Osteoblast (primary cell): ENCODE measurements around the gene SIPA1L3. TPM values are rescaled to one million over a fixed set of nuclear protein-coding genes. Genes with fewer than 3 reads are reported as not detected.

ENCODE experiments used
- DNase-seq: peaks from one replicate; pipeline ENCODE4 v3.0.0; 2011; ENCODE audit warnings: low spot score, mixed read lengths; ENCODE audit not compliant: insufficient read length; ENCODE audit errors: missing footprints
- H2AFZ ChIP-seq: 2 replicates; pipeline ENCODE4 v1.6.0; 2011; ENCODE audit warnings: mild to moderate bottlenecking, low read length
- H3K27ac ChIP-seq: 2 replicates; pipeline ENCODE4 v1.5.1; 2011; ENCODE audit warnings: mild to moderate bottlenecking, low read depth, low read length, moderate library complexity
- H3K27me3 ChIP-seq: 2 replicates; pipeline ENCODE4 v1.6.0; 2012; ENCODE audit warnings: mild to moderate bottlenecking, control low read depth, inconsistent platforms, low read length, moderate library complexity; ENCODE audit not compliant: insufficient read depth
- H3K36me3 ChIP-seq: 2 replicates; pipeline ENCODE4 v1.5.1; 2011; ENCODE audit warnings: mild to moderate bottlenecking, low read length, control low read depth, moderate library complexity; ENCODE audit not compliant: insufficient read depth
- H3K4me1 ChIP-seq: 2 replicates; pipeline ENCODE4 v1.5.1; 2011; ENCODE audit warnings: mild to moderate bottlenecking, low read length, control low read depth, moderate library complexity; ENCODE audit not compliant: insufficient read depth
- H3K4me2 ChIP-seq: 2 replicates; pipeline ENCODE4 v1.6.0; 2011; ENCODE audit warnings: mild to moderate bottlenecking, low read length; ENCODE audit not compliant: insufficient read depth
- H3K4me3 ChIP-seq: fragments of 200-600 bp; sonication (generic); 3 replicates; pipeline ENCODE4 v1.5.1; 2012; ENCODE audit warnings: mild to moderate bottlenecking, low read length, inconsistent platforms; ENCODE audit not compliant: insufficient read depth
- H3K79me2 ChIP-seq: 2 replicates; pipeline ENCODE4 v1.6.0; 2012; ENCODE audit warnings: mild to moderate bottlenecking, low read length, control low read depth, inconsistent platforms; ENCODE audit not compliant: insufficient read depth
- H3K9me3 ChIP-seq: 2 replicates; pipeline ENCODE4 v1.5.1; 2011; ENCODE audit warnings: low read depth, low read length, control low read depth
- H4K20me1 ChIP-seq: 2 replicates; pipeline ENCODE4 v1.6.0; 2012; ENCODE audit warnings: mild to moderate bottlenecking, low read length, control low read depth; ENCODE audit not compliant: insufficient read depth
- total RNA-seq: library from RNA; depleted of rRNA; stranded (reverse); fragments of >200 nt; gene quantifications from 2 replicates; pipeline ENCODE4 v1.2.3, GENCODE V29; 2012
- TF ChIP-seq, protein P1 (sequence below): IDR thresholded peaks from 2 replicates; pipeline ENCODE4 v1.5.1; 2011; ENCODE audit warnings: mild to moderate bottlenecking, low read depth, low read length, moderate library complexity; ENCODE audit errors: extremely low read depth

SIPA1L3 gene
- total RNA-seq, 1 donor, result 17.4 TPM

DNA sequence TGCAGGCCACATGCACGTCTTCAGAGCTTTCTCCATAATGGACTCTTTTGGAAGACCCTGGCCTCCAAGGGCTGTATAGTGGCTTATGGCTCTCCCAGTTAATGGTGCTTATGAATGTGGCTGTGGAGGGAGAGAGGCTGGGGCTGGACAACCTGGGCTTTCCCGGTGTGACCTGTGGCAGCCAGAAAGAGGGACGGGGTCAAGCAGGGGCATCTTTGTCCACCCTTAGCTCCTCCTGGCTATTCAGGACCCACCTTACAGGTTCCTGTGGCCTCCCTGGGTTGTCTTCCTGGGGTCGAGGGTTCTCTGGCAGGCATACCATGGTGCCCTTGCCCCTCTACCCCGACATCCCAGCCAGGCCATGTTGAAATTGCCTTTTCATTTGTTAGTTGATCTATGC lies 75.6 kb downstream of the SIPA1L3 start:
- Histone ChIP-seq H3K79me2 (peaks cover 96% of the 10 kb centered on the region), H4K20me1 (peaks cover 5% of the 10 kb centered on the region), H3K4me1 (peaks cover 12% of the 10 kb centered on the region), H2AFZ (no peak overlapping the region), H3K27ac (no peak overlapping the region), H3K9me3 (no peaks in the 10 kb centered on the region), H3K27me3 (no peaks in the 10 kb centered on the region), H3K4me2 (no peak overlapping the region), H3K36me3 (no peaks in the 10 kb centered on the region), H3K4me3 (no peak overlapping the region)
- TF ChIP-seq, protein P1, sequence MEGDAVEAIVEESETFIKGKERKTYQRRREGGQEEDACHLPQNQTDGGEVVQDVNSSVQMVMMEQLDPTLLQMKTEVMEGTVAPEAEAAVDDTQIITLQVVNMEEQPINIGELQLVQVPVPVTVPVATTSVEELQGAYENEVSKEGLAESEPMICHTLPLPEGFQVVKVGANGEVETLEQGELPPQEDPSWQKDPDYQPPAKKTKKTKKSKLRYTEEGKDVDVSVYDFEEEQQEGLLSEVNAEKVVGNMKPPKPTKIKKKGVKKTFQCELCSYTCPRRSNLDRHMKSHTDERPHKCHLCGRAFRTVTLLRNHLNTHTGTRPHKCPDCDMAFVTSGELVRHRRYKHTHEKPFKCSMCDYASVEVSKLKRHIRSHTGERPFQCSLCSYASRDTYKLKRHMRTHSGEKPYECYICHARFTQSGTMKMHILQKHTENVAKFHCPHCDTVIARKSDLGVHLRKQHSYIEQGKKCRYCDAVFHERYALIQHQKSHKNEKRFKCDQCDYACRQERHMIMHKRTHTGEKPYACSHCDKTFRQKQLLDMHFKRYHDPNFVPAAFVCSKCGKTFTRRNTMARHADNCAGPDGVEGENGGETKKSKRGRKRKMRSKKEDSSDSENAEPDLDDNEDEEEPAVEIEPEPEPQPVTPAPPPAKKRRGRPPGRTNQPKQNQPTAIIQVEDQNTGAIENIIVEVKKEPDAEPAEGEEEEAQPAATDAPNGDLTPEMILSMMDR, result no peak
- DNase-seq, result no peak

DNA sequence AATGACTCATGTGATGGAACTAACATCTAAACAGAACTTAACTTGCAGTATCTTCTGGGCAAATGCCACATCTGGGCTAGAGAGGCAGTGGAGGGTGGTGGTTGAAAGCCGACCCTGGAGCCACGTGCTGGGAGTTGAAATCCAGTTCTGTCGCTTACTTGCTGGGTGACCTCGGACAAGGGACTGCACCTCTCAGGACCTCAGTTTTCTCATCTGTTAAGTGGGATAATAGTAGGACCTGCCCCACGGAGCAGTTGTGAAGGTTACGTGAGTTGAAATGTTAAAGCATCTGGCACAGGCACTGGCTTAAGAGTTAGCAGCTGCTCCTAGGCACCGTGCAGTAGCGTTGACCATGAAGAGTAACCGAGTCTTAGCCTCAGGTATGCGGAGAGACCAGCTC lies 76.1 kb downstream of the SIPA1L3 start:
- Histone ChIP-seq H3K9me3 (no peaks in the 10 kb centered on the region), H3K27ac (no peak overlapping the region), H4K20me1 (peaks cover 5% of the 10 kb centered on the region), H3K79me2 (peaks cover 96% of the 10 kb centered on the region), H3K4me1 (peaks cover 14% of the 10 kb centered on the region), H3K4me2 (no peak overlapping the region), H3K27me3 (no peaks in the 10 kb centered on the region), H2AFZ (no peak overlapping the region), H3K36me3 (no peaks in the 10 kb centered on the region), H3K4me3 (no peak overlapping the region)
- TF ChIP-seq, protein P1, result no peak
- no peak for DNase-seq

DNA sequence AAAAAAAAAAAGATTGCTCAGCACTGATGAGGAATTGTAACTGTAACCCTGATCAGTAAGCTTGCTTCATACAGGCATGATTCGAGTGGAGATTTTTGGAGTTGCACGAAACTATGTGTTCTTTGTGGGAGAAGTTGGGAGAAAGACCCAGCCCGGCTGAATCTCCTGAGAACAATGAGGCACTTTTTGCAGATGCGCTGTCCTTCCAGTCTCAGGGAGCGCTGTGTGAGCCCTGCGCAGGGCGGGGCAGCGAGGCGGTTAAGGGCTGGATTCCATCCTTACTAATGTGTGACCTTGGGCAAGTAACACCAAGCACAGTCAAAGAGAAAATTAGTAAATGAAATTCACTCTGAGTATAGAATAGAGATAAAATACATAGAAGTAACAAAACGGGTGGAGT lies 76.9 kb downstream of the SIPA1L3 start:
- no peak overlapping the region for H3K27ac ChIP-seq

DNA sequence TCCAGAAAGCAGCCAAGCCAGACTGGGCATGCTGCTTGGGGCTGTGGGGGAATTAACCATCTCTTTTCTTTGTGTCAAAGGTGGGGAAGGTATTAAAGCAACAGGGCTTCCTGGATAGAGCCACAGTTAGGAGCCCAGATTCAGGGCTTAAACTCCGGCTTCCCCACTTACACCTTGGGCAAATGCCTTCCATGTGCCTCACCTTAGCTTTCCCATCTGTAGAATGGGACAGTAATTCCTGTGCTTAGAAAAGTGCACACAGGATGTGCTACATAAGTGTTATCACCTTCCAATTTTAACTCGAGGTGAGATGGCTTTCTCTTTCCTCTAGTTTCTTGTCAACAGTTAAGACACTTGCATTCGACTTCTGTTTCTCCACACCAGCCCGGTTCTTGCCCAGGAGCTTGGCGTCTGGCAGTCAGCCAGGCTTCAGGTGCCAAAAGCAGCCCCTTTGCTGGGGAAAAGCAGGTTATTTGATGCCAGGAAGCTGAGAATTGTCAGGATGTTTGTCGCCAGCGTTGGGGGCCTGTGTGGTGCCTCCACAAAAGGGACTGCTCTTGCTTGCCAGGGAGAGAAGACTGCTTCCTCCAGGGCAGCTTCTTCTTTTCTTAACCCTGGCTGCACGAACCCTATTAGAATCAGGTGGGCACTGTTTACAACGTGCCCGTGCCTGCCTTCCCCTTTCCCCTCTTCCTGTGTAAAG lies 79.2 kb downstream of the SIPA1L3 start:
- peaks cover 2% of the 10 kb centered on the region for H4K20me1 ChIP-seq
- no peaks in the 10 kb centered on the region for H3K27me3 ChIP-seq
- H3K79me2 ChIP-seq, result peaks cover 97% of the 10 kb centered on the region
- no peaks in the 10 kb centered on the region for H3K9me3 ChIP-seq
- H3K36me3 ChIP-seq, result no peaks in the 10 kb centered on the region
- TF ChIP-seq, protein P1, result no peak
- H3K27ac ChIP-seq, result peak overlapping the region; percentile 23
- DNase-seq, result no peak
- H3K4me1 ChIP-seq, result peaks cover 21% of the 10 kb centered on the region
- H2AFZ ChIP-seq, result no peak overlapping the region
- H3K4me2 ChIP-seq, result no peak overlapping the region
- no peak overlapping the region for H3K4me3 ChIP-seq

More for the DNA sequence above, 76.9 kb downstream of the SIPA1L3 start:
- H2AFZ ChIP-seq, result no peak overlapping the region
- TF ChIP-seq, protein P1, result no peak
- peaks cover 5% of the 10 kb centered on the region for H4K20me1 ChIP-seq
- no peaks in the 10 kb centered on the region for H3K27me3 ChIP-seq
- H3K4me1 ChIP-seq, result peaks cover 14% of the 10 kb centered on the region
- H3K4me2 ChIP-seq, result no peak overlapping the region
- H3K4me3 ChIP-seq, result no peak overlapping the region
- H3K36me3 ChIP-seq, result no peaks in the 10 kb centered on the region
- H3K79me2 ChIP-seq, result peaks cover 94% of the 10 kb centered on the region
- DNase-seq, result no peak
- no peaks in the 10 kb centered on the region for H3K9me3 ChIP-seq
